Eye (tissue), 1 donor: Measurements from ENCODE around the gene CARS1.

ENCODE experiments used
- DNase-seq: peaks from one replicate; pipeline ENCODE4 v3.0.0-alpha.2; 2015

CARS1 gene

DNA sequence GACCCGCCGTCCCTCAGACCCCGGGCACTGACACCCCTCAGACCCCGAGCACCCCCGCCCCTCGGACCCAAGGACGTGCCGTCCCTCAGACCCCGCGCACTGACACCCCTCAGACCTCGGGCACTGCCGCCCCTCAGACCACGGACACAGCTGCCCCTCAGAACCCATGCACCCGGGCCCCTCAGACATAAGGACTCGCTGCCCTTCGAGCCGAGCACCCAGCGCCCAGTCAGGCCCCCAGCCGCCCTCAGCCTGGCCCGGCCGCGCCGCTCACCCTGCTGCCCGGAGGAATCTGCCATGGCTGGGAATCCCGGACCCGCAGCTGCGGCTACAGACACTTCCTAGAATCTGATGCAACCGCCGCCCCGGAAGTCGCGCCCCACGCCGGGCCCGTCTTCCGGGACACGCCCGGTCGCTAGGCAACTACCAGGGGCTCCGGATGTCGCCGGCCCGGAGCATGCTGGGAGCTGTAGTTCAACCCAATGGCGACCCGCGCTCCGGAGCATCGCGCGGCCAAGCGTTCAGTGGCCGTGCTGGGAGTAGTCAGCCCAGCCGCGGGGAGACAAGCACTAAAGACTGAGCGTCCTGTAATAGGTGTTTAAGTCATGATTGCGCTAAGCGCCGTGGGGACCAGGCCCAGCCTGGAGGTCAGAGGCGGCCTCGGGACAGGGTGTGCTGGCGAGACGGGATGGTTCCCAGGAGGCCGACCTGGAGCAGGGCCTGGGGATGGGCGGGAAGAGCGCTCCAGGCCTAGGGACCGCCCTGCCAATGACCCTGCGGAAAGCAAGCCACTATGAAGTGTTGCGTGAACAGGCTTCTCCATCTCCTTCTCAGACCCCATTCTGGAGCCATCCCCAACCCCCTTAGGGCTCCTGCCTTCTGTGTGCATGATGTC, at the start of gene CARS1:
TSS of gene CARS1 (minus strand) at position 355 of the 895 bp plus-strand sequence. CDS start at position 299, 56 bp downstream.
- DNase-seq: peak; percentile 96

DNA sequence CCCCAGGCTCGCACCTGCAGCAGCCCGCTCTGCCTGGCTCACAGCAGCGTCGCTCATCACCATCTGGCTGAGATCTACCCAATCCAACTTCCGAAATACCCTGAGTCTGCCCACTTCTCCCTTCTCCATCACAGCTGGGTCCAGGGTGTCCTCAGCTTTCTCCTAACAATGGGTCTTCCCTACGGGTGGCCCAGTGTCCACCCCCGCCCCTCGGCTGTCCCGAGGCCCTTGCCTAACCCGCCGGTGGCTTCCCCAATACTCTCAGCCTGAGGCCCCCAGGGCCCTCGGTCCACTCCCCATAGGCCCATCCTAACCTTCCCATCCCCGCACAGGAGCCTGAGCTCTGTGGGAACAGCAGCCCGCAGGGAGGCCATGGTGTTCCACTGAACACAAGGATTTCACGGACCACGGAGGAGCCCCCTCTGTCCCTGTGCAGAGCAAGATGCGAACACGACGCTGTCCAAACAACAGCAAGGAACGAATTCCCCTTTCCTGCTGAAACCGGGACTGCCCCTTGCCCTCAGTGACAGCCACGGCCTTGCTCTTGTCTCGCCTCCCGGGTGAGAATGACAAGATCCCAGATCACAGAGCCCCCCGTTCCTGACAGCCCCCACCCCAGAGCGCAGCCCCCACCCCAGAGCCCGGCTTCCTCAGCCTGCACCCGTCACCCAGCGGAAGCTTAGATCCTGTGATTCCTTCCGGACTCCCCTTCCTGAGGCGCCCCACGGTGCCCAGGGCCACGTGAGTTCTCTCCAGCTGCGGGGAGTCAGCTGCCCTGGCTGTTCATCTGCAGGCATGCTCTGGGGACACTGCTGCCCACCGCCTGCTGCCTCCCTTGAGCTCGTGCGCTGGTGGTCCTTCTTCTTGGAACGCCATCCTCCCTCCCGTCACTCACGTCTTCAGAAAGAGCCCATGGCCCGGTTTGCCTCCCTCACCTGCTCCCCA, 48.8 kb upstream of the CARS1 start:
- no peak for DNase-seq

DNA sequence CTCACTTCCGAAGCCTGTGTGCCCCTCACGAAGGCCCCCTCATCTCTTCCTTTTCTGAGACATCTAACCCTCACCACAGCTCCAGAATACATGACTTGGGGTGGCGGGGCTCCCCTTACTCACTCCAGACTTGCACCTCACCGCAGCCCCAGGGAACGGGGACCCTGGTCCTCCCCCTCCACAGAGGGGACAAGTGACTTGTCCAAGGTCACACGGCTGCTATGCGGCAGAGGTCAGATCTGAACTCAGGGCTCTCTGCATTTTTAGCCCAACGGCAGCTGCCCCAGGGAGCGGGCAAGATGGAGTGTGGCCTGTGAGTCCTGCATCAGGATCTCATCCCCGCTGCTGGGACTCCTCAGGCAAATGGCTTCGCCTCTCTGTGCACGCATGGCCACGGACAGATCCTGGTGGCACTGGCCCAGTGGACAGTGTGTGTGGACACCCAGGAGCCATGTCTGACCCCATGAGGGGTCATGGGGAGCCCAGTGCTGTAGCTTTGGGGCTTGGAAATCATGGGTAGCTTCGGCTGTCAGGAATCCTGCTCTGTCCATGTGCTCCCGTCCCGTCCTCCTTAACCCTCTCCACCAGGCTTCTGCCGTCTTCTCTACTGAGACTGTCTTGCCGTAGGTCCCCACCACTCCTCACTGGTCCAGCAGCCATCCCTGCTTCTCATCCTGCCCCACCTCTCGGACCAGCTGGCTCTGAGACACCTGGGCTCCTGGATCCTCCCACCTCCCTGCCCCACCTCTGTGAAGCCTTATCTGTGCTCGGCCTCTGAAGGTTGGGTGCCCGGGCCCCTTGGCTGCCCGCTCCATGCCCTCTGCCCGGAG, 48.0 kb upstream of the CARS1 start:
- DNase-seq: no peak

DNA sequence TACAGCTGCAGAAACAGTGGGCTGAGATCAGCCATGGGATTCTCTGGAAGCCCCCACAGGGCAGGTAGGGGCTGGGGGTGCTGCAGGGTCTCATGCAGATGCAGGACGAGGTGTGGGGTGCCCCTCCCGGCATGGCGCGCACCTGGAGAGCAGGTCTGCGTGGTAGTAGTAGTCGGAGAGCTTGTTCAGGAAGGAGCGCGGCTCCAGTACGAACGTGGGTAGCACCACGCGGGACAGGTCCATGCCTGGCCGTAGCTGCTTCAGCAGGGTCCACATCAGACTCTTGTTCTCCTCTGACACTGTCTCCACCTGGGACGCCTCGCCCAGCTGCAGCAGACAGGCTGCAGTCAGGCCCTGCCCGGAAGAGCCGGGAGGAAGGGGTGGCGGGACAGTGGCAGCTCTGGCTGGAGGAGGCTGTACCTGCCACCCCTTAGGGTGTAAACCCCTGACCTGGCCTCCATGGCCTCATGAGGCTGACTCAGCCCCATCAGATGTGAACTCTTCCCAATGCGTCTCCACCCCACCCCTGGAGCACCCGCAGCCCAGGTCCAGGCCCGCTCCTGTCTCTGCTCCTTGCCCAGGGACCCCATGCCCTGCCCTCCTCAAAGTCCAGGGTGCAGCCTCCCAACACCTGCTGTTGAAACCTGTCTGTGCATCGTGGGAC, 47.0 kb upstream of the CARS1 start:
- no peak for DNase-seq

DNA sequence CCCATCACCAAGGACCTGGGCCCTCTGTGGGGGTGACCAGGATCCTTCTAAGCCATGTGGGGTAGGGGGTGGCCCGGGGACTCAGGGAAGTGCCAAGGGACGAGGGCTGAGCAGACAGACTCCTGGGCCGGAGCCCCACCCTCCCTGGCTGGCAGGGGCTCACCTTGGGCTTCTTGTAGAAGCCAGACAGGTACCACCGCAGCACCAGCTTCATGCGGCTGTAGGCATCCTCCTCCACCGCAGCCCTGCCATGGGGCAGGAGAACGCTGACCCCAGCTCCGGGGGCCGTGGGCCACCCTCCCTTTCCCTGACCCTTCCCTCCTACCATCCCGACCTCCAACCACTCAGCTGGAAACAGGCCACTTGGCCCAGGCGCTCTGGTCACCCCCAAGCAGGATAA, 45.9 kb upstream of the CARS1 start:
- no peak for DNase-seq

DNA sequence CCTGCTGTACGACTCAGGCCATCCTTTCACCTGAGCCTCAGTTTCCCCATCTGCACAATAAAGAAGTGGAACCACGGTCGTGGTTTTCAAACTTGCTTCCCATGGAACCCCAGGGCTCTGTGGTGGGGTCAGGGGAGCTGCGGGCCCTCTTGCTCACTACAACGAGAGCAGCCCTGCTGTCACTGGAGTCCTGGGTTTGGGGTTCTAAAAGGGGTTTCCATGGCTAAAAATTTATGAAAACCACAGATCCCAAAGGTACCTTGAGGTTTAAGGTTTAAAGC, 45.4 kb upstream of the CARS1 start:
- no peak for DNase-seq

DNA sequence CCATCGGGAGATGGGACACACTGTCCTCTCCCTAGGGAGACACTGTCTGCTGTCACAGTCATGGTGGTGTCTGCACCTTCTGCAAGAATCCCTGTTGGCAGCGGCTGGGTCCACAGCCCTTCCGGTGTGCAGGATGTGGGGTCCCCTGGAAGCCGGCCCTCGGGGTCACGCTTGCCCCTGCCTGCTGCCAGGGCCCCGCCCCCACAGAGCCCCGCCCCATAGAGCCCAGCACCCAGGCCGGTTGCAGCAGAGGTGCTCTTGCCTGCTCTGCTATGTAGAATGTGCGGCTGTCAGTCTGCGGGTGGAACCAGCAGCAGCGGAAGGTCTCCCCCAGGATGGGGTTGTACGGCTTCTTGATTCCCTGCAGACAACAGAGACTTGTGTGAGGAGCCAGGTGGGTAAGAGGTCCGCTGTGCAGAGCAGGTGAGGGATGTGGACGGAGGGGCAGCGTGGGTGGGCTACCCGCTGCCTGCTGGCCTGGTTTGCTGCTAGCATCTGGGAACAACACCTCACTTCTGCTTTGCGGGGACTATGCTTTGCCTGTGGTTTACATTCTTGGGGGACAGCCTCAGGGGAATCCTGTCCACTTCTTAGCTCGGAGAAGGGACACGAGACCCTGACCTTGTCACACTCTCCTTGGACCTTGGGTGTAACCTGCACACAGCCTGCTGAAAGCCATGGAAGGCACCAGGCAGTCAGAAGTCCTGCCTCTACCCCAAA, 44.9 kb upstream of the CARS1 start:
- DNase-seq: no peak

DNA sequence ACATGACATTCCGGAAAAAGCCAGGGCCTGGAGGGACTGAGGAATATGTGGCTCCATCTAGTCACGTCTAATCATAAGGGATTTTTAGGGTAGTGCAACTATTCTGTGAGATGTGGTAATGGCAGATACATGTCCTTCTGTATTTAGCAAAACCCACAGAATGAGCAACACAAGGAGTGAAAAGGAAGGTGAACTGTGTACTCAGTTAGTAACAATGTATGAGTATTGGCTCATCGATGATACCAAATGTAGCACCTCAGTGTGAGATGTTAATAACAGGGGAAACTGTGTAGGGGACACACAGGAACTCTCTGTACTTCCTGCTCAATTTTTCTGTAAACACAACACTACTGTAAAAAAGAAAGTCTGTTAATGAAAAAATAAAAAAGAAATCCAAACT, 42.0 kb upstream of the CARS1 start:
- no peak for DNase-seq

DNA sequence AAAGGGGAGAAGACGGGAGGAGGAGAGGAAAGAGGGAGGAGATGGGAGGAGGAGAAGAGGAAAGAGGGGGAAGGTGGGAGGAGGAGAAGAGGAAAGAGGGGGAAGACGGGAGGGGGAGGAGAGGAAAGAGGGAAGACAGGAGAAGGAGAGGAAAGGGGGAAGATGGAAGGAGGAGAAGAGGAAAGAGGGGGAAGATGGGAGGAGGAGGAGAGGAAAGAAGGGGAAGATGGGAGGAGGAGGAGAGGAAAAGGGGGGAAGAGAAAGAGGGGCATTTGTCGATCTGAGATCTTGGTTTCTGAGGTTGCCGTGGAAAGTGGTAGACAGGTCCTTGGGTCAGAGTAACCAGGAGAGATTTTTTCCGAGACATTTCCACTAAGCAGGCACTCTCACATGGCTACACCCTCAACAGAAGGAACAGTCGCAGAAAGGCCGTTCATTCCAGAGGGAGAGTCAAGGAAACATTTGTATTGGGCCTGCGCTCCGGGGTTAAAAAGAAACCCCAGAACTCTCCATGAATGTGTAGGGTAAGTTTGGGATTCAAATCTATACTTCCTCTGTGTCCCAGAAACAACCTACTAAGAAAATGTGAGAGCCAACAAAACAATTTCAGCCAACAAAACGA, 39.8 kb upstream of the CARS1 start:
- DNase-seq: no peak

DNA sequence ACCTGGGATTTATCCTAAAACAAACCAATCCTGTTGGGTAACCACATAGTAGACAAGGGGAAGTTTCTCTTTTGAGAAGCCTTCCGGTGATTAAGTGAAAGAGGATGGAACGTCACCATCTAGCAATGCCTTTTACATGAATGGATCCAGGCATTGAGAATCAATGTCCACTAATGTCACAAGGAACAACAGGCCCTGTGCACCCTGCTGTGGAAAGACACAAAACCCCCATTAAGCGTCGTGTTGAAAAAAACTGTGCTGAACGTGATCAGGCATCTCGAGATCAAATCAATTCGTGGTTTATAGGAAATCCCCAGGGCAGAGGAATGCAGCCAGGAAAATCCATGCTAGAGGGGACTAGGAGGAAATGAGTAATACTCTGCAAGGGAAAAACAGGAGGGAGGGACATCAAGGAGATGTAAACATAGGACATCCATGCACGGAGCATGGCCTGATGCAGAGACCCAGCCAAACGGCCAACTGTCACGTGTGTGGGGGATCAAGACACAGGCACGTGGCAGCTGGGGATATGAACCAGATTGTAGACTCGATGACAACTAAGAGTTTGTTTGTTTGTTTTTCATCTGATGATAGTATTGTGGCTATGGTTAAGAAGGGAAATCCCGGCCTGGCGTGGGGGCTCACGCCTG, 38.6 kb upstream of the CARS1 start:
- peak; percentile 88 for DNase-seq

DNA sequence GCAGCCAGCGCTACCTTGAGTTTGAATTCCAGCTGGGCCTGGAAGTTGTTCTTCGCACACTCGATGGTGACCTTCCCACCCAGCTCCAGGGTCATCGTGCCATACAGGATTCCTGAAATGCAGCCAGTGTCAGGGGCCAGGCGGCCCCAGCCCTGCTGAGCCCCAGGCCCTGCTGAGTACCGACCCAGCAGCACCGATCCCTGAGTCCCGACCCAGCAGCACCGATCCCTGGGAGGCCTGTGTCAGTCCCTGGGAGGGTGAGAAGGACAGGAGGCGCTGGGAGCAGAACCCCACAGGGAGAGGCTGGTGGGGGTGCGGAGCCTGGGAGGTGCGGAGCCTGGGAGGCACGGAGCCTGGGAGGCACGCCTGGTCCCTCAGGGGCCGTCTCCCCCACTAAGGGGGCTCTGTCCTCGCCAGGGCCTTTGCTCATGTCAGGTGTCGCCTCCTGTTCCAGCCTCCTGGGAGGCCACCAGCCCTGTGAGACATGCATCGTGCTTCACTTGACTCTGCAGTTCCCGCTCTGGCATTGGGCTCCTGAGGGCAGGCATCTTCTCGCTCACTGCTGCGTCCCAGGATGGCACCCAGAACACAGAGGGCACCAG, 37.1 kb upstream of the CARS1 start:
- no peak for DNase-seq

DNA sequence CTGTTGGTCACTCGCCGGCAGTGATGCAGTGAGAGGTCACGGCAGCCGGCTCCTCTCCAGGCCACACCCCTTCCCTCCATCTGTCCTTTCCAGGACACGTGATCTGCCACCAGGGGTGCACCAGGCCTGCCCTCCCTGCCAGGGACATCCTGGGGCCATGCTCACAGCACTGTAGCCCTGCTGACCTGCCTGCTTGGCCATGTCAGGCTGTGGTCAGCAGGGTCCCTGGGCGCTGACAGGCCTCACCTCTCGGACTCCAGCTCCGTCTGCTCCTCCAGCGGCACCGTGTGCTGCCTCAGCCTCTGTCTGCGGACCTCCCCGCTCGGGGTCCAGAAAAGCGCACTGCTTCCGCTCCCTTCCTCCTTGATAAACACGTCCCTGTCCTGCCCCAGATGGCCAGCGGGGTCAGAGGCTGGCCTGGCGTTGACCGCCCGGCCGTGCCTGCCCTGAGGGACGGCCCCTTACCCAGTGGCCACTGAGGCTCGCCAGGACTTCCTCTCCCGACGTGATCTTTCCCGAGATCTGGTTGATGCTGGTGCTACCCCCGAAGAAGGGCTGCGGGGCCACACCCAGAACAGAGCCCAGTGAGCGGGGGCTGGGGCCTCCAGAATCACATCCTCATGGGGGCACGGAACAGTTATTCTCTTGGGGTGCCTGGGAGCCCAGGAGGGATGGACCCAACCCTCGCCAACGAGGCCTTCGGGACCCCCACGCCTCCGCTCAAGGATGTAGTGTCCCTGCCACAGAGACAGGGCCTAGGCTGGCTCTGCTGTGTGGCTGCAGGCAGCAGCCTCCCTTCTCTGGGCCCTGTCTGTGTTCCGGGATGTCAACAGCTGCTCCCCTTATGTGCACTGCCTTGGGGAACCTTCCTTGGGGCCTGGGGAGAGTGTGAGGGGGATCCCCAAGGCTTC, 36.3 kb upstream of the CARS1 start:
- DNase-seq: no peak

DNA sequence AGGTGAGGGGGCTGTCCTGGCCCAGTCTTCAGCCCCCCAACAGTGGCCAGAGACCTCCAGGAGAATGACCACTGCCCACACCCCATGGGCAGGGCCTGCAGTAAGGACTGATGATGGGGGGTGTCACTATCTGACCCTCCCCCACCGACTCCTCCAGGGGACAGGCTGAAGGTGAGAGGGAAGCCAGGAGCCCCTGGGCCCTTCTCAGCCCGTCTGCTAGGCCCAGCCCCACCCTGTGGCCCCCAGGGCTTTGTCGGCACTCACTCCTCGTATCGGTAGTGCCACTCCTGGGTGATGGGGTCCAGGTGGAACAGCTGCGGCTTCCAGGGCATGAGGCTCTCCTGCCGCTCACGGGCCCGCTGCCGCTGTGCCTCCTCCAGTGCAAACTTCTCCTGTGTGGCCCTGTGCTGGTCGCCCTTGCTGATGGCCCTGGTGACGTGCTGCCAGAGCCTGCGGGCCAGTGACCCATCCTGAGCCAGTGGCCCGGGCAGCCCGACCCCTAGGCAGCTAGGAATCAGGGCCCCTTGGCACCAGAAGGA, 35.4 kb upstream of the CARS1 start:
- DNase-seq: no peak

DNA sequence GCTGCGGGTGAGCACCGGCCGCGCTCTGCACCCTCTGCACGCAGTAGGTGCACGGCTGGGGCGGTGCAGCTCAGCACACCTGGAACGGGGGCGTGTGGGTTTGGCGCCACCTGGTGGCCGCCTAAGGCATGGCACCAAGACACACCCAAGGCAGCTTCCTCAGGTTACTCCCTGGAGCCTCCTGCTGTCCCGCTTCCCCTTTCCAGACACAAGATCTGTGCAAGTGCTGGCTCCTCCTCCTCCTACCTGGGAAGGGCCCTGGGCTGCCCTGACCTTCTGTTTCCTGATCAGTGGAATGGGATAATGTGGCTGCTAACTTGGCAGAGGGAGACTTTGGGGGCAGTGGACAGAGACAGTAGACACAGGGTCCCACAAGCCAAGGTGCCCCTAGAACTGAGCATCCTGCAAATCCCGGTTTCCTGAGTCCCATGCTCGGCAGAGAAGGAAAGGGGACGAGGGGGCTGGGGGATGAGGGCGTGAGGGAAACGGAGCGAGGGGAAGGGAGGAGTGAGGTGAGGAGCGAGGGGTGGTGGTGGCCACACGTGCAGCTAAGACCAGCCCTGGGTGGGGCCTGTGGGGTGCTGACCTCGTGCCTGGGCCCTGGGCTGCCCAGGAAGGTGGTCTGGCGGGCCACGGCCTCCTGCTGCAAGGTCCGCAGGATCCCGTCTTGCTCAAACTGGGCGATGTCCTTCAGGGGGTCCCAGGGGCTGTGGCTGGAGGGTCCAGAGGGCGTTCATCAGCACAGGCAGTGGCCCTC, 34.8 kb upstream of the CARS1 start:
- DNase-seq: peak; percentile 71

DNA sequence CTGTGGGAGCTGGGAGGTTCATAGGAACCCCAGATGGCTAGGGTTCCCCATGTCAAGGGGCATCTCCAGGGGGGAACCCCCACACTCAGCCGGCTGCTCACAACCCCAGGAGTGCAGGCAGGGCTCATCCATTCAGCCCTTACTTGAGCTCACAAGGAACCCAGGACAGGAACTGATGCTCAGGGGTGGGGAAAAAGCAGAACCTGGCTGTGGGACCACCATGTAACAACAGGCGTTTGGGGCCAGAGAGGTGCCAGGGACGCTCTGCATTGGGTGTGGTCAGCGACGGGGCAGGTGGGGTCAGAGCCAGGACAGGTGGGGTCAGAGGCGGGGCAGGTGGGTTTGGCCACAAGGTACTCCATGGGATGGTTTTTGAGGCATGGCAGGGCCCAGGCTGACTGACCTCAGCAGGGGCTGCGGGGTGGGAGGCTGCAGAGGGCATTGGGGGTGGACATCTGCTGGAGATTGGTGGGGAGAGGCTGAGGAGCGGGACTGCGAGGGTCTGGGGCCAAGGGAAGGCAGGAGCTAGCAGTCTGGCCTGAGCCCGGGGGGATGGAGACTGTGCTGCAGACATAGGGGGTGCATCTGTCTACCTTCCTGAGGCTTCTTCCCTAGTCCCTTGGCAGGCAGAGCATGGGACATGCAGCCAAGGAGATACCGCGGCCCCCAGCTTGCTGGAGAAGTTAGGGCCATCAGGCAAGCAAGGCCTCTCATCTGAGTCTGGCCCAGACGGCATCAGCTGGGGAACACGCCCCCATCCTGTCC, 34.0 kb upstream of the CARS1 start:
- no peak for DNase-seq

DNA sequence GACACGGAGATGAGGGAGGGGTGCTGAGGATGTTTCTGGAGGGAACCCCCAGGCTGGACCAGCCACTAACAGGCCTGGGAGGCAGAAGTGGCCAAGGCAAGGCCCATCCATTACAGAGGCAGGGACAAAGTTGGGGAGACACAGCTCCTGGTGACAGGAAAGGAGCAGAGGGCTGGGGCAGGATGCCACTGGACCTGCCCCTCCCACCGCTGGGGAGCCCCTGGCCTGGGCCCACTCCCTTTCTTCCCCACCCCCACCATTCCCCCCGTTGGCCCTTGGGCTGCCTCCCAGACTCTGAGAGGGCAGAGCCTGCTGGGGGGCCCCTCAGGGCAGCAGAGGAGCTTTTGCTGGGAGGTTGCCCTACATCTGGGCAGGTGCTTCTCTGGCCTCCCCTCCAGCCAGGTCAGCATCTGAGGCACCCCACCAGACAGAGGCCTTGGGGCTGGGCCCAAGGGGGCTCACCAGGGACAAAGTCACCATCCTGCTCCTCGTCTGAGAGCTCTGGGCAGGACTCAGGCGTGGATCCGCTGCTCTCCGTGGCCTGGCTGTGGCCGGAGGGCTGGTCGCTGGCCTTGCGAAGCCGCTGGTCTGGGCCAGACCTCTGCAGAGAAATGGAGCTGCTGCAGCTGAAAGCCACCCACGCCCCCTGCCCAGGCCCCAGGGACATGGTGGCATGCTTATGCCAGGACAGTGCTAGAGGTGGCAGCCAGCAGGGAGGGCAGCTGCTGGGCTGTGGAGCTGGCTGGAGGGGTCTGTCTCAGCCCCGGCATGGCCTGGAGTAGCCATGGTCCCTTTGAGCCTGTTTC, 33.1 kb upstream of the CARS1 start:
- no peak for DNase-seq
